GM12878 (cell line): Measurements from ENCODE around the gene ADAMTS1. TPM values are rescaled to one million over a fixed set of nuclear protein-coding genes. Genes with fewer than 3 reads are reported as not detected.

Experiments
- ATAC-seq: fragments of 200-7000 bp; cut with Tn5 transposase; 3 replicates; pipeline ENCODE4 v1.9.1; 2020; ENCODE audit warnings: mild to moderate bottlenecking, moderate library complexity
- BruUV-seq: library from RNA; stranded (reverse); fragments of 400-500 nt; replicated peaks from 2 replicates; lab custom pipeline; 2021; lab: Mats Ljungman, UMichigan
- CTCF ChIA-PET: fragments of 300-600 bp; sonication (Branson Sonifier 250); formaldehyde crosslinking; extraction: SDS; loops from one replicate; lab custom pipeline; 2021; ENCODE audit warnings: inconsistent platforms; lab: Yijun Ruan, JAX
- POLR2A ChIA-PET: fragments of 350-600 bp; formaldehyde crosslinking; extraction: SDS; loops from one replicate; lab custom pipeline; 2021; ENCODE audit warnings: inconsistent platforms; lab: Charles Lee
- RAD21 ChIA-PET: fragments of 300-600 bp; sonication (Branson Sonifier 250); formaldehyde crosslinking; loops from one replicate; lab custom pipeline; 2023; ENCODE audit warnings: antibody characterized with exemption; ENCODE audit not compliant: unreplicated experiment; lab: Charles Lee
- SMC1A ChIA-PET: fragments of 300-600 bp; sonication (Branson Sonifier 250); formaldehyde crosslinking; loops from one replicate; lab custom pipeline; 2023; ENCODE audit not compliant: unreplicated experiment, uncharacterized antibody; lab: Charles Lee
- DNase-seq: peaks from one replicate; pipeline ENCODE4 v3.0.0-alpha.2; 2011; ENCODE audit warnings: low read depth, low spot score
- FAIRE-seq: peaks from 3 replicates; lab custom pipeline; 2011; peaks lifted over from hg19 to GRCh38; lab: Jason Lieb, UNC
- H2AFZ ChIP-seq: 2 replicates; pipeline ENCODE4 v1.6.0; 2011; ENCODE audit warnings: low read depth, low read length, control low read depth; ENCODE audit not compliant: control insufficient read depth
- H3K27ac ChIP-seq: 2 replicates; pipeline ENCODE4 v1.5.1; 2011; ENCODE audit warnings: control low read depth; ENCODE audit not compliant: control insufficient read depth, insufficient read depth
- H3K27me3 ChIP-seq, 2 experiments: replicated peaks in 1 of 2; 2 replicates each; pipeline versions ENCODE4 v1.6.0 to v1.6.1; 2011; ENCODE audit warnings: low read length in 1 of 2; ENCODE audit not compliant: control insufficient read depth in 2 of 2, insufficient read depth in 2 of 2
- H3K36me3 ChIP-seq, 2 experiments: 2 replicates each; pipeline ENCODE4 v1.5.1; 2011; ENCODE audit warnings: low read length in 1 of 2; ENCODE audit not compliant: control insufficient read depth in 2 of 2, insufficient read depth in 2 of 2
- H3K4me1 ChIP-seq: 2 replicates; pipeline ENCODE4 v1.6.1; 2011; ENCODE audit warnings: mild to moderate bottlenecking, low read length, moderate library complexity, mixed read lengths; ENCODE audit not compliant: control insufficient read depth, insufficient read depth
- H3K4me2 ChIP-seq: 2 replicates; pipeline ENCODE4 v1.6.0; 2011; ENCODE audit warnings: control low read depth; ENCODE audit not compliant: control insufficient read depth, insufficient read depth
- H3K4me3 ChIP-seq: fragments of 200-600 bp; sonication (generic); 2 replicates; pipeline ENCODE4 v1.5.1; 2016
- H3K79me2 ChIP-seq: 2 replicates; pipeline ENCODE4 v1.6.0; 2011; ENCODE audit warnings: low read length; ENCODE audit not compliant: control insufficient read depth, insufficient read depth
- H3K9ac ChIP-seq: 2 replicates; pipeline ENCODE4 v1.8.0; 2011; ENCODE audit warnings: low read length, control low read depth, mixed read lengths; ENCODE audit not compliant: control insufficient read depth, insufficient read depth
- H3K9me3 ChIP-seq: replicated peaks from 3 replicates; pipeline ENCODE4 v1.5.1; 2011; ENCODE audit warnings: mild to moderate bottlenecking, low read length; ENCODE audit not compliant: control insufficient read depth, insufficient read depth
- H4K20me1 ChIP-seq: 2 replicates; pipeline ENCODE4 v1.6.0; 2011; ENCODE audit not compliant: control insufficient read depth, insufficient read depth
- HDGF ChIP-seq: fragments of 450-650 bp; IDR thresholded peaks from 2 replicates; pipeline ENCODE4 v1.6.1; 2016; ENCODE audit warnings: antibody characterized with exemption
- NFXL1 ChIP-seq: fragments of 450-650 bp; IDR thresholded peaks from 2 replicates; pipeline ENCODE4 v1.6.1; 2017; ENCODE audit warnings: antibody characterized with exemption, mild to moderate bottlenecking, borderline replicate concordance
- ZNF592 ChIP-seq: fragments of 450-650 bp; IDR thresholded peaks from 2 replicates; pipeline ENCODE4 v1.6.1; 2017; ENCODE audit warnings: mild to moderate bottlenecking, moderate library complexity
- WGBS: methylation state at CpG from one replicate; pipeline ENCODE4 v1.1.6; 2016; ENCODE audit warnings: low lambda C conversion rate; ENCODE audit not compliant: insufficient replicate concordance, insufficient coverage; ENCODE audit errors: missing lambda C conversion rate; 5-methylcytosine and 5-hydroxymethylcytosine counted together
- in situ Hi-C: fragments of 300-500 bp; cut with MboI; formaldehyde crosslinking; loops from 9 replicates; pipeline ENCODE4 v1.14.3; 2018; ENCODE audit warnings: mixed read lengths
- intact Hi-C: fragments of 100-400 bp; cut with micrococcal nuclease; formaldehyde crosslinking; loops from one replicate; pipeline ENCODE4 v1.14.2; 2022; ENCODE audit not compliant: unreplicated experiment
- polyA plus RNA-seq, 11 experiments: library from polyadenylated mRNA; depleted of rRNA in 4 of 11; unstranded in 6 of 11; stranded (reverse) in 5 of 11; fragments of >200 nt; fragmentation: Nextera tagmentation in 4 of 11; fragmentation: Illumina TruSeq in 1 of 11; extraction: Ambion mirVana in 4 of 11; extraction: Trizol in 1 of 11; gene quantifications; 1 replicate in 1 of 11; 2 replicates in 10 of 11; pipeline versions ENCODE4 v1.2.1 to v1.2.3, GENCODE V29; 2011 to 2016; ENCODE audit warnings: inconsistent platforms in 2 of 11, missing spikeins in 2 of 11, low read depth in 1 of 11
- total RNA-seq, 4 experiments: library from RNA; depleted of rRNA in 3 of 4; stranded (reverse); fragments of >200 nt in 3 of 4; fragmentation: Illumina TruSeq in 1 of 4; extraction: Trizol in 1 of 4; gene quantifications; 2 replicates each; pipeline versions ENCODE4 v1.2.1 to v1.2.3, GENCODE V29; 2013 to 2021
- TF ChIP-seq, protein P1 (sequence below): IDR thresholded peaks from 2 replicates; pipeline ENCODE4 v1.6.1; 2011; ENCODE audit warnings: low read depth, low read length, improper control_type of control experiment, borderline replicate concordance
- TF ChIP-seq, protein P2 (sequence below): fragments of 450-650 bp; IDR thresholded peaks from 2 replicates; pipeline ENCODE4 v1.6.1; 2017; ENCODE audit warnings: mild to moderate bottlenecking, moderate library complexity

ADAMTS1 gene
- total and polyA plus RNA-seq, 10 of the 15 experiments (the other 5 are each of a cell fraction or from before 2014, with no cell fraction given), result 0.06 to 0.21 (median 0.08) TPM; not detected in 6

- TF ChIP-seq, protein P1, sequence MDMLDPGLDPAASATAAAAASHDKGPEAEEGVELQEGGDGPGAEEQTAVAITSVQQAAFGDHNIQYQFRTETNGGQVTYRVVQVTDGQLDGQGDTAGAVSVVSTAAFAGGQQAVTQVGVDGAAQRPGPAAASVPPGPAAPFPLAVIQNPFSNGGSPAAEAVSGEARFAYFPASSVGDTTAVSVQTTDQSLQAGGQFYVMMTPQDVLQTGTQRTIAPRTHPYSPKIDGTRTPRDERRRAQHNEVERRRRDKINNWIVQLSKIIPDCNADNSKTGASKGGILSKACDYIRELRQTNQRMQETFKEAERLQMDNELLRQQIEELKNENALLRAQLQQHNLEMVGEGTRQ, result no peak
- TF ChIP-seq ZNF592 (no peak), NFXL1 (no peak), HDGF (no peak)
- TF ChIP-seq, protein P2, sequence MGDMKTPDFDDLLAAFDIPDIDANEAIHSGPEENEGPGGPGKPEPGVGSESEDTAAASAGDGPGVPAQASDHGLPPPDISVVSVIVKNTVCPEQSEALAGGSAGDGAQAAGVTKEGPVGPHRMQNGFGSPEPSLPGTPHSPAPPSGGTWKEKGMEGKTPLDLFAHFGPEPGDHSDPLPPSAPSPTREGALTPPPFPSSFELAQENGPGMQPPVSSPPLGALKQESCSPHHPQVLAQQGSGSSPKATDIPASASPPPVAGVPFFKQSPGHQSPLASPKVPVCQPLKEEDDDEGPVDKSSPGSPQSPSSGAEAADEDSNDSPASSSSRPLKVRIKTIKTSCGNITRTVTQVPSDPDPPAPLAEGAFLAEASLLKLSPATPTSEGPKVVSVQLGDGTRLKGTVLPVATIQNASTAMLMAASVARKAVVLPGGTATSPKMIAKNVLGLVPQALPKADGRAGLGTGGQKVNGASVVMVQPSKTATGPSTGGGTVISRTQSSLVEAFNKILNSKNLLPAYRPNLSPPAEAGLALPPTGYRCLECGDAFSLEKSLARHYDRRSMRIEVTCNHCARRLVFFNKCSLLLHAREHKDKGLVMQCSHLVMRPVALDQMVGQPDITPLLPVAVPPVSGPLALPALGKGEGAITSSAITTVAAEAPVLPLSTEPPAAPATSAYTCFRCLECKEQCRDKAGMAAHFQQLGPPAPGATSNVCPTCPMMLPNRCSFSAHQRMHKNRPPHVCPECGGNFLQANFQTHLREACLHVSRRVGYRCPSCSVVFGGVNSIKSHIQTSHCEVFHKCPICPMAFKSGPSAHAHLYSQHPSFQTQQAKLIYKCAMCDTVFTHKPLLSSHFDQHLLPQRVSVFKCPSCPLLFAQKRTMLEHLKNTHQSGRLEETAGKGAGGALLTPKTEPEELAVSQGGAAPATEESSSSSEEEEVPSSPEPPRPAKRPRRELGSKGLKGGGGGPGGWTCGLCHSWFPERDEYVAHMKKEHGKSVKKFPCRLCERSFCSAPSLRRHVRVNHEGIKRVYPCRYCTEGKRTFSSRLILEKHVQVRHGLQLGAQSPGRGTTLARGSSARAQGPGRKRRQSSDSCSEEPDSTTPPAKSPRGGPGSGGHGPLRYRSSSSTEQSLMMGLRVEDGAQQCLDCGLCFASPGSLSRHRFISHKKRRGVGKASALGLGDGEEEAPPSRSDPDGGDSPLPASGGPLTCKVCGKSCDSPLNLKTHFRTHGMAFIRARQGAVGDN, result no peak
- ATAC-seq (no peak), DNase-seq (no peak), FAIRE-seq (no peak)
- no peaks in the 10 kb centered on the region for H3K36me3 ChIP-seq
- H3K4me3 ChIP-seq, result no peak overlapping the region
- BruUV-seq, result no TSS peak
- H3K4me2 ChIP-seq, result no peak overlapping the region
- CTCF ChIA-PET, result interaction anchor here (0.7 kb wide), 1 partner anchor 585 kb away, joined by 3 read pairs; no protein-coding TSS in a partner anchor
- no peaks in the 10 kb centered on the region for H3K4me1 ChIP-seq
- RAD21 ChIA-PET, result no interaction called here
- no peaks in the 10 kb centered on the region for H3K27me3 ChIP-seq
- no peak overlapping the region for H3K27ac ChIP-seq
- no peak overlapping the region for H2AFZ ChIP-seq
- no peaks in the 10 kb centered on the region for H4K20me1 ChIP-seq
- H3K79me2 ChIP-seq, result no peaks in the 10 kb centered on the region
- H3K9me3 ChIP-seq, result no peaks in the 10 kb centered on the region; the same call in 2 of the 3 replicates
- POLR2A ChIA-PET, result no interaction called here
- no peak overlapping the region for H3K9ac ChIP-seq
- intact Hi-C loops, result no loop called here
- WGBS, result 16% methylated on average over 4 of the region's 4 CpGs
- in situ Hi-C loops, result no loop called here
- SMC1A ChIA-PET, result no interaction called here
Measured at GRCh38 chr21:26881504-26882228, 36.5 kb upstream of the ADAMTS1 start.
